Loucy (cell line): ENCODE data around the gene SHB.

Experiments used
- H2AFZ ChIP-seq: fragments of 200-600 bp; sonication (generic); 2 replicates; pipeline ENCODE4 v1.6.0; 2016; ENCODE audit warnings: antibody characterized with exemption, mild to moderate bottlenecking, low read length, moderate library complexity
- H3F3A ChIP-seq: fragments of 200-600 bp; 2 replicates; pipeline ENCODE4 v1.6.0; 2016; ENCODE audit warnings: antibody characterized with exemption, low read depth, mild to moderate bottlenecking
- H3K27me3 ChIP-seq: fragments of 200-600 bp; sonication (generic); 2 replicates; pipeline ENCODE4 v1.6.1; 2014; ENCODE audit warnings: low read length, mild to moderate bottlenecking; ENCODE audit not compliant: insufficient read depth, poor library complexity, severe bottlenecking
- H3K36me3 ChIP-seq: fragments of 200-600 bp; sonication (generic); 2 replicates; pipeline ENCODE4 v1.6.1; 2016; ENCODE audit warnings: low read length; ENCODE audit not compliant: insufficient read depth
- H3K4me1 ChIP-seq: fragments of 200-600 bp; sonication (generic); 2 replicates; pipeline ENCODE4 v1.5.1; 2014; ENCODE audit warnings: low read length, mild to moderate bottlenecking; ENCODE audit not compliant: insufficient read depth, poor library complexity, severe bottlenecking
- H3K4me2 ChIP-seq: fragments of 200-600 bp; sonication (generic); 2 replicates; pipeline ENCODE4 v1.6.0; 2014; ENCODE audit warnings: antibody characterized with exemption, low read length, low read depth, mild to moderate bottlenecking; ENCODE audit not compliant: poor library complexity, severe bottlenecking
- H3K4me3 ChIP-seq: fragments of 200-600 bp; sonication (generic); 2 replicates; pipeline ENCODE4 v1.5.1; 2014; ENCODE audit warnings: low read length, mild to moderate bottlenecking, mixed read lengths; ENCODE audit not compliant: poor library complexity, severe bottlenecking
- H3K79me2 ChIP-seq: fragments of 200-600 bp; sonication (generic); 2 replicates; pipeline ENCODE4 v1.6.1; 2014; ENCODE audit warnings: low read length; ENCODE audit not compliant: insufficient read depth
- H3K9ac ChIP-seq: fragments of 200-600 bp; sonication (generic); 2 replicates; pipeline ENCODE4 v1.6.0; 2014; ENCODE audit warnings: mild to moderate bottlenecking, low read depth, low read length, moderate library complexity; ENCODE audit not compliant: poor library complexity, severe bottlenecking
- H3K9me2 ChIP-seq: fragments of 200-600 bp; sonication (generic); replicated peaks from 2 replicates; pipeline ENCODE4 v1.6.1; 2016; ENCODE audit warnings: low read depth, low read length, mixed read lengths
- H3K9me3 ChIP-seq: fragments of 200-600 bp; sonication (generic); 2 replicates; pipeline ENCODE4 v1.6.1; 2014; ENCODE audit warnings: mild to moderate bottlenecking, antibody characterized with exemption, low read length, low read depth; ENCODE audit not compliant: insufficient read depth
- H4K20me1 ChIP-seq: fragments of 200-600 bp; sonication (generic); 2 replicates; pipeline ENCODE4 v1.6.0; 2014; ENCODE audit warnings: antibody characterized with exemption, low read length, mild to moderate bottlenecking; ENCODE audit not compliant: insufficient read depth, poor library complexity, severe bottlenecking
- CTCF ChIP-seq: fragments of 200-600 bp; sonication (generic); conservative IDR thresholded peaks from 2 replicates; pipeline ENCODE4 v1.5.1; 2014; ENCODE audit warnings: mild to moderate bottlenecking, antibody characterized with exemption, low read length
- EZH2phosphoT487 ChIP-seq: fragments of 200-600 bp; IDR thresholded peaks from 2 replicates; pipeline ENCODE4 v1.6.1; 2018; ENCODE audit warnings: antibody characterized with exemption, mild to moderate bottlenecking, moderate library complexity, borderline replicate concordance

Gene SHB

GRCh38 chr9:38061326-38061977 is 7.6 kb downstream of the SHB start:
- Histone ChIP-seq H3K9ac (no peak overlapping the region), H2AFZ (no peak overlapping the region), H3K9me3 (no peaks in the 10 kb centered on the region), H4K20me1 (no peaks in the 10 kb centered on the region), H3K79me2 (no peaks in the 10 kb centered on the region), H3K9me2 (no peaks in the 10 kb centered on the region), H3K27me3 (no peaks in the 10 kb centered on the region), H3K4me2 (no peak overlapping the region), H3K4me3 (no peak overlapping the region), H3F3A (no peaks in the 10 kb centered on the region), H3K4me1 (peaks cover 15% of the 10 kb centered on the region), H3K36me3 (no peaks in the 10 kb centered on the region)
- no peak for TF ChIP-seq CTCF

DNA sequence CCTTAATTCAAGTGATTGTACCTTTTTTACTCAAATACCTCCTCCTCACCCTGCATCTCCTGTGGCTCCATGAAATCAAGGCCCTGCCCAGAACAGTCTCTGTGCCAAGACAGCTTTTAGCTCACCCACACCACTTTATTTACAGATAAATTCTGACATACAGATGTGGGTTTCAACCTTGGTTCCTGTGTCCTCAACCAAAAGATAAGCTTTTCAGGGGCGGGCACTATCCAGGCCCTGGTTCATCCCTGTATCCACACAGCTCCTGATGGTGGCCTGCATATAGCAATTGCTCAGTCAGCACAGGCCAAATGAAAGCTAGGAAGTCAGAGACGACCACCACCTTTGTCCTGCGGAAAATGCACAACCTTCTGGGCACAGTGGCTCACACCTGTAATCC is 8.3 kb downstream of the SHB start:
- Histone ChIP-seq H3K79me2 (no peaks in the 10 kb centered on the region), H3K9ac (no peak overlapping the region)

DNA sequence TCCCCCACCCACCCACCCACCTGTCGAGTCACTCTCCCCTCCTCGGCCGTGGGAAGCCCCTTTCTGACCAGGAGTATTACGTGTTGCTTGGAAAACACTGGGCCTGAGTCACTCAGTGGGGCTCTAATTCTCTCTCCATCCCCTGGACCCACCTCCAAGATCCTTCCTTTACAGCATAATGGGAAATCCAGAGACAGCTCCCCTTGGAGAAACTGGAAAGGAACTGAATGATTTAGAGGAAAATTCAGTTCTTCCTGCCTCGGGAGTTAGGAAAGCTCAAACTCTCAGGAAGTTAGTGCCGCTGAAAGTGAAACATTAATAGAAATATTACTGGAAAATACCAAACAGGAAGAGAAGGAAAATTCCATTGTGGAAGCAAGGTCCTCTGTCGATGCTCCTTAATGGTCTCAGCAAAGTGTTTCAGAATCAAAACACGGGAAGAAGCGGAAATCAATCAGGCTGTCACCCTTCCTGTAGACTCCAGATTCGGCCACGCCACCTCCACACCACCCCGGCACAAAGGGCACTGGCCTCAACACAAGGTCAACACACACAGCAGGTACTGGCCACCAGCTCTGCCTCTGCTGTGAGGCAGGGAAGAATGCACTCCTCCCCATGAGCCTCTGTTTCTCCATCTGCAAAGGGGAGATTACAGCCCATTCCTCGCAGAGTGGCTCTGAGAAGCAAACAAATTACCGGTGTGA is 9.6 kb downstream of the SHB start:
- Histone ChIP-seq H3K9me3 (no peaks in the 10 kb centered on the region), H4K20me1 (no peaks in the 10 kb centered on the region), H3K9ac (no peak overlapping the region), H3K9me2 (no peaks in the 10 kb centered on the region), H3K27me3 (no peaks in the 10 kb centered on the region), H3K79me2 (no peaks in the 10 kb centered on the region), H3K4me3 (no peak overlapping the region), H3K4me2 (no peak overlapping the region), H3F3A (no peaks in the 10 kb centered on the region), H3K36me3 (no peaks in the 10 kb centered on the region), H3K4me1 (peaks cover 7% of the 10 kb centered on the region), H2AFZ (no peak overlapping the region)
- TF ChIP-seq EZH2phosphoT487 (no peak), CTCF (no peak)

More for the DNA sequence above, 8.3 kb downstream of the SHB start:
- no peak overlapping the region for H3K4me3 ChIP-seq
- no peak overlapping the region for H3K4me2 ChIP-seq
- TF ChIP-seq EZH2phosphoT487 (no peak), CTCF (no peak)
- no peaks in the 10 kb centered on the region for H3K9me3 ChIP-seq
- no peaks in the 10 kb centered on the region for H3K27me3 ChIP-seq
- no peaks in the 10 kb centered on the region for H3K9me2 ChIP-seq
- H2AFZ ChIP-seq: no peak overlapping the region
- peaks cover 7% of the 10 kb centered on the region for H3K4me1 ChIP-seq
- no peaks in the 10 kb centered on the region for H3K36me3 ChIP-seq
- no peaks in the 10 kb centered on the region for H3F3A ChIP-seq
- H4K20me1 ChIP-seq: no peaks in the 10 kb centered on the region
